Middle frontal gyrus (tissue), 1 donor: ENCODE results near the gene CFC1.
"Not testable (repeated sequence)": the region's sequence is repeated elsewhere in the genome, so short reads cannot be mapped to it uniquely, and the experiment has no call there.

Source experiments
- DNase-seq: peaks from one replicate; pipeline ENCODE4 v3.0.0-alpha.2; 2015; ENCODE audit warnings: low spot score; ENCODE audit errors: extremely low spot score

Gene CFC1

DNA sequence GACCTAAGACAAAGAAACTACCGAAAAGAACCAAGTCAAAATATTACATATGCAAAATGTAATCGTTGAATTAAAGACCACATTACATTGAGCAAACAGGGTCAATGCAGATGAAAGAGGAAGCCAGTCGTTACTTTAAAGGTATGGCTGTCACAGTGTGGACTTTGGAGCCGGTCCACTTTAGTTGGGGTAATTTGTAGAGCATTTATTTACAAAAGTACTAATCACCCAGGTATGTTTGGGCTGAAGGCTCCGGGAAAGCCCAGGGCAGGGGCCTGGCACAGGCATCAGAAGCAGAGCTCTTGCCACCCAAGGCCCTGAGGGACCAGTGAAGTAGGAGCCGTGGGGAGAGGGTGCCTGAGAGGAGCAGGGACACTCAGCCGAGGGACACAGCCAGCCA, 15.8 kb downstream of the CFC1 start:
- DNase-seq, result not testable (repeated sequence)

DNA sequence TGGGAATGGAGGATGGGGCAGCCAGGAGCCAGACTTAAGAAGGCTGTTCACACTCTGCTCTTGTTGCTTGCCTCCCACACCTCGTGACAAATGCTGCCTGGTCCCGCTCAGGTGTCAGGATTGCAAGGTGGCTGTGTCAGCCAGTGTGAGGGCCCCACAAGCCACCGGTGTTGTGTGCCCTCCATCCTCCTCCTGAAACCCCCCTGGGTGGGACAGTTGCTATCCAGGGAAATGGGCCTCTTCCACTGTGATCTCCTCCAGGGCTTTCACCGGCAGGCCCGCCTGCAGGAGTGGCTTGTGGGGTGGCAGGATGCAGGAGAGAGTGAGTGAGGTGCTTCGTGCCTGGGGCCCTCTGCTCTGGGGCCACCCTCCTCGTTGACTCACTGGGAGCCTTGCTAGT, 16.4 kb downstream of the CFC1 start:
- DNase-seq, result not testable (repeated sequence)

DNA sequence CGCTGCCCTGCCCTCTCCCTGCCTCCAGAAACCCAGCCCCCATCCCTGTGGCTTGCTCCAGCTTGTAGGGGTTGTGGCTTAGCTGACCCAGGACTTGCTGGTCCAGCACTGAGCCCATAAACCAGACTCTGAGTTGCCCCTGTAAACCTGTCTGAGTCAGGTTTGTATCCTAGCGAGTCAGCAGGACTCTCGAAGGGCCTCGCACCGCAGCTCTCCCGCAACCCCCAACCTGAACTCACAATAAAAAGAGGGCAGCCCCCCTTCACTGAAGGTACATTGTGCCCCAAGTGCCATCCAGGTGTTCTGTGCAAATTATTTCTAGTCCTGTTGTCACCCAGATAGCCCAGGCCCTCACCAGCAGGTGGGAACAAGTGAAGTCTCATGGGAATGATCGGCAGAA, 17.9 kb downstream of the CFC1 start:
- not testable (repeated sequence) for DNase-seq

DNA sequence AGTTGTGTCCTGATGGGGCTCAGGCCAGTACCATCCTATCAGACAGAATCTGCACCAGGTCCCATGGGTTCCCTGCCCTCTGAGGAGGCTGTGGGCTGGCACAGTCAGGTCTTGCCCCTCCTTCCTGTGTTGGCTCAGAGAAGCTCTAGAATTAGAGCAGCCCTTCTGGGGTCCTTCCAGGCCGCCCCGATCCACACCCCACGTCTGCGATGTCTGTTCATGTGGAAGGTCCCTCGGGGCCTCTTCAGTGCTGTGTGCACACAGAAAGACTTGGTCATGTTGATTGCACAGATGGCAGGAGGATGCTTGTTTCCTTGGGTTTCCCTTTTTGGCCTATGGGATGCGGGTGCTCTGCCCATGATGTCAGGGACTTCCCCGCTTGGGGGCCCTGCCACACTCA, 20.3 kb downstream of the CFC1 start:
- DNase-seq, result not testable (repeated sequence)

- DNase-seq, result not testable (repeated sequence)
Observed at GRCh38 chr2:130577559-130577958, 21.8 kb downstream of the CFC1 start.

- DNase-seq, result not testable (repeated sequence)
Observed at GRCh38 chr2:130576209-130576784, 23.1 kb downstream of the CFC1 start.

- DNase-seq, result not testable (repeated sequence)
Observed at GRCh38 chr2:130574230-130574629, 25.1 kb downstream of the CFC1 start.

DNA sequence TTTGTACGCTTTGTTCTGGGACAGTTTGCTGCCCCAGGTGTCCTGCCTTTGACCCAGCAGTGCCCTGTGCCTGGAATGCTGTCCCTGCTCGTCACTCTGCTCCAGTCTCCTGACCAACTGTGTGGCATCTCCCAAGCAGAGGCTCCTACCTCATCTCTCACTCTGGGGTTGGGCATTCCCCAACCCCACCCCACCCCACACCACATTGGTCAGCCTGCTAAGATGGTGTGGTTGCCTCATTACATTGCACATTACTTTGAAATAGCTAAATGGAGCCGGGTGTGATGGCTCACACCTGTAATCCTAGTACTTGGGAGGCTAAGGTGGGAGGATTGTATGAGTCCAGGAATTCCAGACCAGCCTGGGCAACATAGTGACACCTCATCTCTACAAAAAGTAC, 27.4 kb downstream of the CFC1 start:
- not testable (repeated sequence) for DNase-seq

DNA sequence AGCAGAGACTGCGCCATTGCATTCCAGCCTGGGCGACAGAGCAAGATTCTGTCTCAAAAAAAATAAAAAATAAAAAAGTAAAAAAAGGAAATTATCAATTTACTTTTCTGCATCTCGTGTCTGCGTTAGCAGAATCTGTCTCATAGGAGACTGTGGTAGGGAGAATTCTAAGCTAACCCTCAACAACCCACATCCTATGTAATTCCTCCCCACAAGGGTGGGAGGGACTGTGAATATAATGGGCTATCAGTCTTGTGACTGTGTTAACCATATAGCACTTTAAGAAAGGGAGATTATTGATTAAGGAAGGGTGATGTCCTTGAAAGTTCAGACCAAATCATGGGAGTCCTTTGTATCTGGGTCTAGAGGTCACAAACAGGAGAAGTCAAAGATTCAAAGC, 33.2 kb downstream of the CFC1 start:
- DNase-seq, result not testable (repeated sequence)

DNA sequence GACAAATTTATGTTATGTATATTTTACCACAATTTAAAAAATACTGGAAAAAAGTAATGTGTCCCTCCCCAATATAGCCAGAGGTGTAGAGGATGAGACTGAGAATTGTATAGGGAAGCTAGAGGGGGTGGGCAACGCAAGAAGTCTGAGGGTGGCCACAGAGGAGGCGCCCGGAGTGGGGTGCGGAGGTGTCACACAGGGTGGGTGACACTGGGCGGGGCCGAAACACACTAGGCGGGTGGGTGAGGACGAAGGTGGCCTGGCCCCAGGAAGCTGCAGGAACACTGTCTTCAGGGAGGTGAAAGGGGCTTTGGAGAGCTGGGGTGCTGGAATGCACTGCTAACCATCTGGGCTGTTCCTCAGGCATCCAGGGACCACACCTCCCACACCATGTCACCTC, 42.9 kb downstream of the CFC1 start:
- not testable (repeated sequence) for DNase-seq

GRCh38 chr2:130554178-130554577, 45.2 kb downstream of the CFC1 start:
- not testable (repeated sequence) for DNase-seq

DNA sequence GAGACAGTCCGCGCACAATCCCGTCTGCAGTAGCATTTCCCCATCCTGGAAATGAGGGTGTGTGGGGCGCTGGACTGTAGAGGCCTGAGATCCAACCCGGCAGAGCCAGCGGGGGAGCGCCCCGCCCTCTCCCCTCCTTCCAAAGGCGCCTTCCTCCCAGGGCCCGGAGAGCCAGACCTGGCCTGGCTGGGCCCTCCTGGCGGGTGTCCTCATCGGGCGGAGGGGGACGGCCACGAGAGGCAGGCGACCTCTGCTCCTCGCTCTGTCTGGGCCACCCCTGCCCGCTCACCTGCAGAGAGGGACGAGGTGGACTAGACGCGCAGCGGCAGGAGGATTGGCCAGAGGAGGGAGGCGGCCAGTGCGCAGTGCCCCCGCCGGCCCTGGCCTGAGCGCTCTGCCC, 49.9 kb downstream of the CFC1 start:
- DNase-seq, result not testable (repeated sequence)

DNA sequence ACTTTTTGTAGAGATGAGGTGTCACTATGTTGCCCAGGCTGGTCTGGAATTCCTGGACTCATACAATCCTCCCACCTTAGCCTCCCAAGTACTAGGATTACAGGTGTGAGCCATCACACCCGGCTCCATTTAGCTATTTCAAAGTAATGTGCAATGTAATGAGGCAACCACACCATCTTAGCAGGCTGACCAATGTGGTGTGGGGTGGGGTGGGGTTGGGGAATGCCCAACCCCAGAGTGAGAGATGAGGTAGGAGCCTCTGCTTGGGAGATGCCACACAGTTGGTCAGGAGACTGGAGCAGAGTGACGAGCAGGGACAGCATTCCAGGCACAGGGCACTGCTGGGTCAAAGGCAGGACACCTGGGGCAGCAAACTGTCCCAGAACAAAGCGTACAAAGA, 51.0 kb downstream of the CFC1 start:
- not testable (repeated sequence) for DNase-seq

DNA sequence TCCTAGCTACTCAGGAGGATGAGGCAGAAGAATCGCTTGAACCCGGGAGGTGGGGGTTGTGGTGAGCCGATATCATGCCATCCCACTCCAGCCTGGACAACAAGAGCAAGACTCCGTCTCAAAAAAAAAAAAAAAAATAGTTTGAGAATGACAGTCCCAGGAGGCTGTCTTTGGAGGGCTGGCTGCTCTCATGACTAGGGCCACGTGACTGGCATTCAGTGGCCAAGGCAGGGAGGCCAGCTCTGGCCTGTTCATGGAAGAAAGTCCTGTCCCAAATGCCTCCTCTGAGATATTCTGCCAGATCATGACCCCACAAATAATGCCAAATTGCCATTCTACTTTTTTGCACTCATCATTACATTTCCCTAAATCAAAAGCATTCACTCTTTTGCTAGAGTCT, 54.4 kb downstream of the CFC1 start:
- DNase-seq, result not testable (repeated sequence)

- DNase-seq, result not testable (repeated sequence)
Observed at GRCh38 chr2:130543785-130544528, 55.4 kb downstream of the CFC1 start.

- not testable (repeated sequence) for DNase-seq
Observed at GRCh38 chr2:130542789-130543188, 56.6 kb downstream of the CFC1 start.
